Activated naive CD8-positive, alpha-beta T cell treated with anti-CD3 and anti-CD28 coated beads for 36 hours (primary cell): ENCODE results near the gene TAPBP. TPM values are rescaled to one million over a fixed set of nuclear protein-coding genes. Genes with fewer than 3 reads are reported as not detected.
A peak's percentile ranks its signal among the peaks of the same experiment; 100 is the strongest.
"Not testable (repeated sequence)": the region's sequence is repeated elsewhere in the genome, so short reads cannot be mapped to it uniquely, and the experiment has no call there.

Source experiments
- DNase-seq: peaks from one replicate; pipeline ENCODE4 v3.0.0; 2021
- H3K27ac Mint-ChIP-seq: one replicate; pipeline ENCODE4 v1.8.0; 2022; ENCODE audit warnings: mild to moderate bottlenecking, moderate library complexity, mixed read lengths
- H3K27me3 Mint-ChIP-seq: one replicate; pipeline ENCODE4 v1.8.0; 2022; ENCODE audit warnings: mild to moderate bottlenecking, mixed read lengths
- H3K36me3 Mint-ChIP-seq: one replicate; pipeline ENCODE4 v1.8.0; 2021; ENCODE audit warnings: mild to moderate bottlenecking, mixed read lengths
- H3K4me1 Mint-ChIP-seq: one replicate; pipeline ENCODE4 v1.8.0; 2021; ENCODE audit warnings: mixed read lengths
- H3K4me3 Mint-ChIP-seq: one replicate; pipeline ENCODE4 v1.8.0; 2022; ENCODE audit warnings: mild to moderate bottlenecking, moderate library complexity, mixed read lengths
- H3K9me3 Mint-ChIP-seq: one replicate; pipeline ENCODE4 v1.8.0; 2022; ENCODE audit warnings: mixed read lengths
- total RNA-seq, 2 experiments: library from RNA; stranded (reverse); gene quantifications; one replicate each; pipeline ENCODE4 v1.2.3, GENCODE V29; 2021

The TAPBP gene
- total RNA-seq, 2 experiments from 2014 or later: 201 to 204 TPM

GRCh38 chr6:33262490-33262889, 51.4 kb downstream of the TAPBP start:
- H3K36me3 Mint-ChIP-seq: peaks cover 19% of the 10 kb centered on the region
- not testable (repeated sequence) for H3K4me3 Mint-ChIP-seq, DNase-seq, H3K9me3 Mint-ChIP-seq, H3K4me1 Mint-ChIP-seq, H3K27me3 Mint-ChIP-seq, H3K27ac Mint-ChIP-seq

- Mint-ChIP-seq H3K9me3 (no peaks in the 10 kb centered on the region), H3K36me3 (peaks cover 19% of the 10 kb centered on the region), H3K4me3 (no peak overlapping the region), H3K4me1 (no peaks in the 10 kb centered on the region), H3K27me3 (no peaks in the 10 kb centered on the region), H3K27ac (no peak overlapping the region)
- DNase-seq: no peak
These were observed 54.8 kb downstream of the TAPBP start for GRCh38 chr6:33259032-33259431.

- no peaks in the 10 kb centered on the region for H3K9me3 Mint-ChIP-seq
- no peaks in the 10 kb centered on the region for H3K27me3 Mint-ChIP-seq
- no peak overlapping the region for H3K27ac Mint-ChIP-seq
- H3K4me1 Mint-ChIP-seq: peaks cover 25% of the 10 kb centered on the region
- DNase-seq: no peak
- no peak overlapping the region for H3K4me3 Mint-ChIP-seq
- H3K36me3 Mint-ChIP-seq: peaks cover 26% of the 10 kb centered on the region
These were observed 59.3 kb downstream of the TAPBP start for GRCh38 chr6:33254591-33254990.

GRCh38 chr6:33252759-33253158, 61.1 kb downstream of the TAPBP start:
- no peak overlapping the region for H3K4me3 Mint-ChIP-seq
- DNase-seq: no peak
- H3K27me3 Mint-ChIP-seq: no peaks in the 10 kb centered on the region
- peak overlapping the region; percentile 10 for H3K27ac Mint-ChIP-seq
- H3K9me3 Mint-ChIP-seq: no peaks in the 10 kb centered on the region
- peaks cover 35% of the 10 kb centered on the region for H3K4me1 Mint-ChIP-seq
- H3K36me3 Mint-ChIP-seq: peaks cover 24% of the 10 kb centered on the region

- Mint-ChIP-seq H3K36me3 (peaks cover 23% of the 10 kb centered on the region), H3K9me3 (no peaks in the 10 kb centered on the region), H3K27me3 (no peaks in the 10 kb centered on the region), H3K27ac (peak overlapping the region; percentile 32), H3K4me1 (peaks cover 35% of the 10 kb centered on the region), H3K4me3 (no peak overlapping the region)
- no peak for DNase-seq
These were observed 62.4 kb downstream of the TAPBP start for GRCh38 chr6:33251395-33252012.

- Mint-ChIP-seq H3K36me3 (peaks cover 23% of the 10 kb centered on the region), H3K4me3 (peak overlapping the region; percentile 90), H3K4me1 (peaks cover 35% of the 10 kb centered on the region), H3K27ac (peak overlapping the region; percentile 32), H3K27me3 (no peaks in the 10 kb centered on the region), H3K9me3 (no peaks in the 10 kb centered on the region)
- DNase-seq: no peak
These were observed 63.1 kb downstream of the TAPBP start for GRCh38 chr6:33250731-33251130.

GRCh38 chr6:33249732-33250630, 63.9 kb downstream of the TAPBP start:
- peaks cover 23% of the 10 kb centered on the region for H3K36me3 Mint-ChIP-seq

More at GRCh38 chr6:33249732-33250630, 63.9 kb downstream of the TAPBP start:
- peaks cover 35% of the 10 kb centered on the region for H3K4me1 Mint-ChIP-seq
- peak overlapping the region; percentile 32 for H3K27ac Mint-ChIP-seq
- H3K9me3 Mint-ChIP-seq: no peaks in the 10 kb centered on the region
- H3K27me3 Mint-ChIP-seq: no peaks in the 10 kb centered on the region
- H3K4me3 Mint-ChIP-seq: peak overlapping the region; percentile 90
- peak; percentile 21 for DNase-seq

Other genes starting within 250 kb of the TAPBP start
- 10 to 100 TPM; 14.7 to 16.3 TPM for gene HLA-DPA1, start 240.4 kb downstream of the TAPBP start, total RNA-seq
- 1 to 10 TPM; 8.2 to 9.3 TPM for gene HLA-DPB1, start 238.1 kb downstream of the TAPBP start, total RNA-seq
- 1 to 10 TPM; 1.0 to 1.1 TPM for gene COL11A2, start 121.6 kb downstream of the TAPBP start, total RNA-seq
- gene RXRB, start 113.4 kb downstream of the TAPBP start, total RNA-seq: 10 to 100 TPM; 40.4 to 42.1 TPM
- 10 to 100 TPM; 51.0 to 55.6 TPM for gene SLC39A7, start 113.2 kb downstream of the TAPBP start, total RNA-seq
- gene HSD17B8, start 109.4 kb downstream of the TAPBP start, total RNA-seq: 10 to 100 TPM; 31.1 to 32.6 TPM
- gene RING1, start 105.6 kb downstream of the TAPBP start, total RNA-seq: 10 to 100 TPM; 35.3 to 35.8 TPM
- 10 to 100 TPM; 43.4 to 44.6 TPM for gene VPS52, start 42.2 kb downstream of the TAPBP start, total RNA-seq
- 1,000 to 10,000 TPM; 3,940 to 3,999 TPM for gene RPS18, start 42.0 kb downstream of the TAPBP start, total RNA-seq
- gene B3GALT4, start 37.0 kb downstream of the TAPBP start, total RNA-seq: 1 to 10 TPM; 1.8 to 2.1 TPM
- 100 to 1,000 TPM; 105 to 107 TPM for gene WDR46, start 24.8 kb downstream of the TAPBP start, total RNA-seq
- gene PFDN6, start 24.5 kb downstream of the TAPBP start, total RNA-seq: 100 to 1,000 TPM; 106 to 107 TPM
- 10 to 100 TPM; 15.0 to 17.7 TPM for gene RGL2, start 15.1 kb downstream of the TAPBP start, total RNA-seq
- gene ZBTB22, start 3.7 kb upstream of the TAPBP start, total RNA-seq: 1 to 10 TPM; 4.5 to 4.6 TPM
- gene DAXX, start 8.9 kb upstream of the TAPBP start, total RNA-seq: 10 to 100 TPM; 84.8 to 94.3 TPM
- 10 to 100 TPM; 74.1 to 76.9 TPM for gene KIFC1, start 77.7 kb upstream of the TAPBP start, total RNA-seq
- 10 to 100 TPM; 23.5 to 26.0 TPM for gene PHF1, start 96.9 kb upstream of the TAPBP start, total RNA-seq
- gene CUTA, start 104.0 kb upstream of the TAPBP start, total RNA-seq: 100 to 1,000 TPM; 125 to 126 TPM
- 10 to 100 TPM; 26.4 to 29.3 TPM for gene SYNGAP1, start 106.0 kb upstream of the TAPBP start, total RNA-seq
- gene ZBTB9, start 140.5 kb upstream of the TAPBP start, total RNA-seq: 10 to 100 TPM; 11.3 to 11.7 TPM